Mesendoderm (in vitro differentiated cells): Measurements from ENCODE around the gene NIPA2.

Experiments
- DNase-seq: peaks from one replicate; pipeline ENCODE4 v3.0.0; 2013
- H2AK5ac ChIP-seq: 2 replicates; pipeline ENCODE4 v1.6.1; 2013; ENCODE audit warnings: low read length, inconsistent platforms
- H2BK120ac ChIP-seq: 2 replicates; pipeline ENCODE4 v1.6.1; 2013; ENCODE audit warnings: low read depth, mild to moderate bottlenecking, low read length, moderate library complexity, mixed read lengths
- H2BK15ac ChIP-seq: replicated peaks from 2 replicates; pipeline ENCODE4 v1.6.1; 2013; ENCODE audit warnings: low read depth, mild to moderate bottlenecking, moderate library complexity
- H2BK5ac ChIP-seq: 2 replicates; pipeline ENCODE4 v1.6.1; 2013; ENCODE audit warnings: low read length, inconsistent platforms
- H3K18ac ChIP-seq: 2 replicates; pipeline ENCODE4 v1.6.1; 2013; ENCODE audit warnings: mild to moderate bottlenecking, low read length, mixed read lengths
- H3K23ac ChIP-seq: one replicate; pipeline ENCODE4 v1.6.1; 2013; ENCODE audit warnings: low read length
- H3K27ac ChIP-seq: 2 replicates; pipeline ENCODE4 v1.5.1; 2013; ENCODE audit warnings: low read depth, mild to moderate bottlenecking, inconsistent platforms, low read length, moderate library complexity
- H3K27me3 ChIP-seq: 2 replicates; pipeline ENCODE4 v1.6.1; 2013; ENCODE audit warnings: low read length, control low read depth, mild to moderate bottlenecking, inconsistent platforms; ENCODE audit not compliant: insufficient read depth, poor library complexity
- H3K36me3 ChIP-seq: 2 replicates; pipeline ENCODE4 v1.6.1; 2013; ENCODE audit warnings: low read length, inconsistent platforms; ENCODE audit not compliant: control insufficient read depth, insufficient read depth
- H3K4ac ChIP-seq: one replicate; pipeline ENCODE4 v1.6.1; 2013; ENCODE audit warnings: low read depth, mild to moderate bottlenecking, low read length, moderate library complexity
- H3K4me1 ChIP-seq: 2 replicates; pipeline ENCODE4 v1.6.1; 2013; ENCODE audit warnings: low read depth, low read length, inconsistent platforms; ENCODE audit not compliant: control insufficient read depth
- H3K4me2 ChIP-seq: 2 replicates; pipeline ENCODE4 v1.6.1; 2013; ENCODE audit warnings: low read length
- H3K4me3 ChIP-seq: 2 replicates; pipeline ENCODE4 v1.5.1; 2013; ENCODE audit warnings: mild to moderate bottlenecking, low read length
- H3K56ac ChIP-seq: one replicate; pipeline ENCODE4 v1.6.1; 2013; ENCODE audit warnings: low read length
- H3K79me1 ChIP-seq: 2 replicates; pipeline ENCODE4 v1.6.1; 2013; ENCODE audit warnings: low read length, inconsistent platforms
- H3K79me2 ChIP-seq: 2 replicates; pipeline ENCODE4 v1.6.1; 2013; ENCODE audit warnings: mild to moderate bottlenecking, low read length; ENCODE audit not compliant: control insufficient read depth, insufficient read depth
- H3K9ac ChIP-seq: 2 replicates; pipeline ENCODE4 v1.6.1; 2013; ENCODE audit warnings: low read length, inconsistent platforms
- H4K5ac ChIP-seq: one replicate; pipeline ENCODE4 v1.6.1; 2013; ENCODE audit warnings: low read length
- H4K8ac ChIP-seq: one replicate; pipeline ENCODE4 v1.6.1; 2013; ENCODE audit warnings: low read depth, mild to moderate bottlenecking, control low read depth, low read length, moderate library complexity
- WGBS: extraction: QIAGEN DNeasy Blood & Tissue Kit; methylation state at CpG from one replicate; pipeline ENCODE4 v1.1.7; 2013; ENCODE audit warnings: low lambda C conversion rate, missing lambda C conversion rate; ENCODE audit not compliant: insufficient coverage; ENCODE audit errors: extremely low coverage; 5-methylcytosine and 5-hydroxymethylcytosine counted together

NIPA2 gene

DNA sequence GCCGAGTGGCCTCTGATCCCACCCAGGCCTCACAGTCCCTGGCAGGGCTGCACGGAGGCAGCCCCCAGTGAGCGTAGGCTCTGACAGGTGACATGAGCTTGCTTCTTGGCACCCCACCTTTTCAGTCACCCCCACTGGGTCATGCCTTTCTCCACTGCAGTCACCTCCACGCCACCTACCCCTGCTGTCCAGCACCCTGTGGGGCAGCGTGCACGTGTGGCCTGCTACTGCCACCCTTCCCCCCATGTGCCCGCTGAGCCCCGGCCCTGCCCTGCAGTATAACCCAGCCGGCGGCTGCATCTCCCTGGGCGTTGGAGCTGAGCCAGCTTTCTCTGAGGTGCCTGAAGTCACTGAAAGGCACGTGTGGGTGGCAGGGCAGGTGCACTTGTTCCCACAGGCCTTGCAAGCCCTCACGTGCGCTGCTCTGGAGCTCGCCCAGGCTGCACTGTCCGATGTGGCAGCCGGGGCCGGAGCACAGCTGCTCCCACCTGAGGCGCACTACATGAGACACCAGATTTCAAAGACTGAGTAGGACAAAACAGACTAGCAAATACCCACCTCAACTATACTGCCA, 65.6 kb downstream of the NIPA2 start:
- Histone ChIP-seq H4K8ac (no peak overlapping the region), H3K79me2 (no peaks in the 10 kb centered on the region), H3K4me3 (no peak overlapping the region), H3K18ac (no peak overlapping the region), H3K4me2 (no peak overlapping the region), H2BK120ac (no peak overlapping the region), H3K27me3 (no peaks in the 10 kb centered on the region), H2BK15ac (no peak overlapping the region), H3K36me3 (peaks cover 9% of the 10 kb centered on the region), H3K23ac (no peak overlapping the region), H3K56ac (no peak overlapping the region), H2BK5ac (no peak overlapping the region), H4K5ac (no peak overlapping the region), H3K27ac (no peak overlapping the region), H2AK5ac (no peak overlapping the region), H3K79me1 (no peaks in the 10 kb centered on the region), H3K9ac (no peak overlapping the region), H3K4ac (no peak overlapping the region), H3K4me1 (no peaks in the 10 kb centered on the region)
- no CpG with 5 or more reads among the region's 19 CpGs for WGBS
- DNase-seq = no peak

DNA sequence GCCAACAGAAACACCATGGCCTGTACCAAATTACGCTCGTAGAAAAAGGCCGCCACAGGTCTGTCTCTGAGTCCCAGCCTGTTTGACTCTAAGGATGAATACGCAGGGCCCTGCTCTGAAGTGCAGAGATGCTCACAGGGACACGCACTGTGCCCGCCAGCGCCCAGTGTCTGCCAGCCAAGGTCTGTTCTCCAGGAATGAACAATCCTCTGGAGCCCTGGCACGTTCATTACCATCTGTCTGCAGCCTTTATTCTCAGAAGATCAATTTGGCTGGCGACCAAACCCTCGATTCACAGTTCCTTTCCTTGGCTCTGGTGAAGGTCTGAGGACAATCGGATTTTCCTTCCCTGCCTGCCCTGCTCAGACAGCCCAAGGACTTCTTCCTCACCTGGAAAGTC, 66.3 kb downstream of the NIPA2 start:
- H3K4me1 ChIP-seq = no peaks in the 10 kb centered on the region

GRCh38 chr15:22907161-22907950, 68.9 kb downstream of the NIPA2 start:
- no peak overlapping the region for H2BK15ac ChIP-seq
- H3K4me3 ChIP-seq = no peak overlapping the region
- H2BK120ac ChIP-seq = no peak overlapping the region
- H3K4ac ChIP-seq = no peak overlapping the region
- no peak overlapping the region for H3K4me2 ChIP-seq
- no peak overlapping the region for H3K9ac ChIP-seq
- no peaks in the 10 kb centered on the region for H3K79me2 ChIP-seq
- no peak overlapping the region for H2AK5ac ChIP-seq
- DNase-seq = no peak
- H3K4me1 ChIP-seq = no peaks in the 10 kb centered on the region
- H2BK5ac ChIP-seq = no peak overlapping the region
- H3K27ac ChIP-seq = no peak overlapping the region
- no CpG with 5 or more reads among the region's 16 CpGs for WGBS
- H3K27me3 ChIP-seq = no peaks in the 10 kb centered on the region
- H3K18ac ChIP-seq = no peak overlapping the region
- H3K56ac ChIP-seq = no peak overlapping the region
- no peak overlapping the region for H4K5ac ChIP-seq
- H3K79me1 ChIP-seq = no peaks in the 10 kb centered on the region
- H4K8ac ChIP-seq = no peak overlapping the region
- peaks cover 8% of the 10 kb centered on the region for H3K36me3 ChIP-seq
- H3K23ac ChIP-seq = no peak overlapping the region

More for the DNA sequence above, 66.3 kb downstream of the NIPA2 start:
- DNase-seq = no peak
- Histone ChIP-seq H3K4me3 (no peak overlapping the region), H3K79me1 (no peaks in the 10 kb centered on the region), H3K56ac (no peak overlapping the region), H3K23ac (no peak overlapping the region), H2AK5ac (no peak overlapping the region), H2BK15ac (no peak overlapping the region), H3K27ac (no peak overlapping the region), H2BK5ac (no peak overlapping the region), H3K4ac (no peak overlapping the region), H3K18ac (no peak overlapping the region), H3K4me2 (no peak overlapping the region), H3K9ac (no peak overlapping the region), H4K8ac (no peak overlapping the region), H3K79me2 (no peaks in the 10 kb centered on the region), H4K5ac (no peak overlapping the region), H3K27me3 (no peaks in the 10 kb centered on the region), H2BK120ac (no peak overlapping the region), H3K36me3 (peaks cover 10% of the 10 kb centered on the region)
- no CpG with 5 or more reads among the region's 11 CpGs for WGBS

- Histone ChIP-seq H3K23ac (no peak overlapping the region), H3K27ac (no peak overlapping the region), H3K79me2 (no peaks in the 10 kb centered on the region), H3K4ac (no peak overlapping the region), H3K4me2 (no peak overlapping the region), H2BK15ac (no peak overlapping the region), H2BK120ac (no peak overlapping the region), H2BK5ac (no peak overlapping the region), H3K56ac (no peak overlapping the region), H2AK5ac (no peak overlapping the region), H3K4me3 (no peak overlapping the region), H3K18ac (no peak overlapping the region), H3K79me1 (no peaks in the 10 kb centered on the region), H3K9ac (no peak overlapping the region), H3K4me1 (no peaks in the 10 kb centered on the region), H3K36me3 (peaks cover 2% of the 10 kb centered on the region), H4K8ac (no peak overlapping the region), H3K27me3 (no peaks in the 10 kb centered on the region), H4K5ac (no peak overlapping the region)
- no CpG with 5 or more reads among the region's 9 CpGs for WGBS
- DNase-seq = no peak
Measured at GRCh38 chr15:22908830-22909229, 70.4 kb downstream of the NIPA2 start.

GRCh38 chr15:22911306-22911705, 72.8 kb downstream of the NIPA2 start:
- no peak overlapping the region for H2BK5ac ChIP-seq
- no peak overlapping the region for H3K9ac ChIP-seq
- DNase-seq = no peak
- no peak overlapping the region for H3K23ac ChIP-seq
- H2BK120ac ChIP-seq = no peak overlapping the region
- H3K27me3 ChIP-seq = no peaks in the 10 kb centered on the region
- no CpG with 5 or more reads among the region's 8 CpGs for WGBS
- H4K5ac ChIP-seq = no peak overlapping the region
- H2AK5ac ChIP-seq = no peak overlapping the region
- H3K36me3 ChIP-seq = peaks cover 3% of the 10 kb centered on the region
- H3K56ac ChIP-seq = no peak overlapping the region
- H3K4me3 ChIP-seq = no peak overlapping the region
- H3K79me1 ChIP-seq = no peaks in the 10 kb centered on the region
- H3K4me1 ChIP-seq = no peaks in the 10 kb centered on the region
- no peaks in the 10 kb centered on the region for H3K79me2 ChIP-seq
- no peak overlapping the region for H3K4me2 ChIP-seq
- H3K18ac ChIP-seq = no peak overlapping the region
- no peak overlapping the region for H4K8ac ChIP-seq
- H2BK15ac ChIP-seq = no peak overlapping the region
- H3K27ac ChIP-seq = no peak overlapping the region
- no peak overlapping the region for H3K4ac ChIP-seq
